AG10803 (cell line): ENCODE data around the gene IFITM1.
A peak's percentile ranks its signal among the peaks of the same experiment; 100 is the strongest.
"Not testable (repeated sequence)": the region's sequence is repeated elsewhere in the genome, so short reads cannot be mapped to it uniquely, and the experiment has no call there.

Experiments
- DNase-seq: peaks from one replicate; pipeline ENCODE4 v3.0.0; 2010; ENCODE audit warnings: low read depth
- H3K4me3 ChIP-seq: 2 replicates; pipeline ENCODE4 v1.5.1; 2011; ENCODE audit warnings: mild to moderate bottlenecking, low read length, control low read depth
- TF ChIP-seq, protein P1 (sequence below): conservative IDR thresholded peaks from 2 replicates; pipeline ENCODE4 v1.5.1; 2011; ENCODE audit warnings: mild to moderate bottlenecking, low read length, control low read depth, inconsistent platforms

IFITM1 gene

DNA sequence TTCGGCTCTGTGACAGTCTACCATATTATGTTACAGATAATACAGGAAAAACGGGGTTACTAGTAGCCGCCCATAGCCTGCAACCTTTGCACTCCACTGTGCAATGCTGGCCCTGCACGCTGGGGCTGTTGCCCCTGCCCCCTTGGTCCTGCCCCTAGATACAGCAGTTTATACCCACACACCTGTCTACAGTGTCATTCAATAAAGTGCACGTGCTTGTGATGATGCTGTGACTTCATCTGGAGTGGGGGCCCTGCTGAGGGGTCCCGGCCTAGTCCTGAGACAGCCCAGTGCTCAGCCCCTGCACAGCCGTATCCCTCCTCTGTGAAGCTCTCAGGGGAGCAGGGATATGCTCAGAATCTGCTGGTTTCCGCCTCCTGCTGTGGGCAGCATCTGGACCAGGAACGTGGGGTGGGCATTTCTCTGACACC is 1.2 kb downstream of the IFITM1 start:
- DNase-seq = no peak
- peak overlapping the region; percentile 80 for H3K4me3 ChIP-seq
- TF ChIP-seq, protein P1, sequence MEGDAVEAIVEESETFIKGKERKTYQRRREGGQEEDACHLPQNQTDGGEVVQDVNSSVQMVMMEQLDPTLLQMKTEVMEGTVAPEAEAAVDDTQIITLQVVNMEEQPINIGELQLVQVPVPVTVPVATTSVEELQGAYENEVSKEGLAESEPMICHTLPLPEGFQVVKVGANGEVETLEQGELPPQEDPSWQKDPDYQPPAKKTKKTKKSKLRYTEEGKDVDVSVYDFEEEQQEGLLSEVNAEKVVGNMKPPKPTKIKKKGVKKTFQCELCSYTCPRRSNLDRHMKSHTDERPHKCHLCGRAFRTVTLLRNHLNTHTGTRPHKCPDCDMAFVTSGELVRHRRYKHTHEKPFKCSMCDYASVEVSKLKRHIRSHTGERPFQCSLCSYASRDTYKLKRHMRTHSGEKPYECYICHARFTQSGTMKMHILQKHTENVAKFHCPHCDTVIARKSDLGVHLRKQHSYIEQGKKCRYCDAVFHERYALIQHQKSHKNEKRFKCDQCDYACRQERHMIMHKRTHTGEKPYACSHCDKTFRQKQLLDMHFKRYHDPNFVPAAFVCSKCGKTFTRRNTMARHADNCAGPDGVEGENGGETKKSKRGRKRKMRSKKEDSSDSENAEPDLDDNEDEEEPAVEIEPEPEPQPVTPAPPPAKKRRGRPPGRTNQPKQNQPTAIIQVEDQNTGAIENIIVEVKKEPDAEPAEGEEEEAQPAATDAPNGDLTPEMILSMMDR = no peak

DNA sequence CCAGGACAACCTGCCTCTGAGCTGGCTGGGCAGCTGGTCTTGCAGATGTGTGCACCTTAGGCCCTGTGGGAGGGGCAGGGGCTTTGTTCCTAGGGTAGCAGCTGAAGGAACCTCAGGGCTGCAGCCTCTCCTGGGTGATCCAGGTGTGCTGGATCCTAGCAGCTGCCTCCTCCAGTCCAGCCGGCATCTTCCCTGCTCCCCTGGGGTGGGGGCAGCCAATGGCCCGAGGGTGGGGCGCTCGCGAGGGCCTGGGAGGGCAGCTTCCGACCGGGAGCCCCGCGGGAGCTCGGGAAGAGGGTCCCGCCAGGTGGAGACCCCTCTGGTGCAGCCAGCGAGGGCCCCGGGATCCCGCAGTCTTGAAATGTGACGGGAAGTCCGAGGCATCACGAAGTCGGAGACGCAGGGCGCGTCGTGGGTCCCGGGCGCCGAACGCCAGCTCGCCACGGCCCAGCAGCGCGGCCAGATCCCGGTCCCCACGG is 1.7 kb downstream of the IFITM1 start:
- H3K4me3 ChIP-seq = peak overlapping the region; percentile 80
- no peak for DNase-seq
- TF ChIP-seq, protein P1 = no peak

DNA sequence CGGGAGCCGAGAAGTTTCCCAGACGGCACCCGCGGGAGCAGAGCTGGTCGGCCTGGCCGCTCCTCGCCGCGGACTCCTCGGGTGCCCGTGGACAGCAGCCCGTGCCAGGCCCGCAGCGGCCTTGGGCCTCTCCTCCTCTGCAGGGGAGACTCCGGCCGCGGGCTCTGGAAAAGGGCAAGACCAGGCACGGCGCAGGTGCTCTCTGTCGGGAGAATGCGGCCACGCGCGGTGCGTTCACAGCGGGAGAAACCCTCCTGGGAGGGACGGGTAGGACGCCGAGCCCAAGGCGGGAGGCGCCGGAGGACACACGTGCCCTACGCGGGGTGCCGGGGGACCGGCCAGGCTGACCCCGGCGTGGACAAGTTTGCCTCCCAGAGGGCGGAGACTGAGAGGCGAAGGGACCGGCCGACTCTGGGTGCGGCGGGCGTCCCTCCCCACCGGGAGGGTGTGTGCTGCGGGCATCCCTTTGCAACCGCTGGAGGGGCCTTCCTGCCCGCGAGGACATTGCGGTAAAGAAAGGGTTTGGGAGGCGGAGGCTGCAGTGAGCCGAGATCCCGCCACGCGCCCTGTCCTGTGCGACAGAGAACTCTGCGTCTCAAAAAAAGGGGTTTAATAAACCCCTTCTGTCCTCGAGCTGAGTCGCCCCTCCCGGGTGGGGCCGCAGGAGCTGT is 2.3 kb downstream of the IFITM1 start:
- TF ChIP-seq, protein P1 = no peak
- H3K4me3 ChIP-seq = peak overlapping the region; percentile 46
- DNase-seq = no peak

DNA sequence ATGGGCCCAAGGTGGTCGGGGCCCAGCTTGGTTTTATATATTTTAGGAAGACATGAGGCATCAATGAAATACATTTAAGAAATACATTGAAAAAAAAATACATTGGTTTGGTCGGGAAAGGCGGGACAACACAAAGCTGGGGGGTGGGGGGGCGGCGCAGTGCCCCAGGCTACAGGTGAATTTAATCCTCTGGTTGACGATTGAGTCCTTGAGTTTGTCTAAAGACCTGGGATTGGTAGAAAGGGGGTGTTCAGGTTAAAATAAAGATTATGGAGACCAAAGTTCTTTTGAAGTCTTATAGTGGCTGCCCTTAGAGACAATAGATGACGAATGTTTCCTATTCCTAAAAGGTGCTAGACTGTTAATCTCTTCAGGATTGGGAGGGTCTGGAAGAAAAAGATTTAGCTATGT is 3.1 kb downstream of the IFITM1 start:
- DNase-seq = no peak
- no peak overlapping the region for H3K4me3 ChIP-seq

DNA sequence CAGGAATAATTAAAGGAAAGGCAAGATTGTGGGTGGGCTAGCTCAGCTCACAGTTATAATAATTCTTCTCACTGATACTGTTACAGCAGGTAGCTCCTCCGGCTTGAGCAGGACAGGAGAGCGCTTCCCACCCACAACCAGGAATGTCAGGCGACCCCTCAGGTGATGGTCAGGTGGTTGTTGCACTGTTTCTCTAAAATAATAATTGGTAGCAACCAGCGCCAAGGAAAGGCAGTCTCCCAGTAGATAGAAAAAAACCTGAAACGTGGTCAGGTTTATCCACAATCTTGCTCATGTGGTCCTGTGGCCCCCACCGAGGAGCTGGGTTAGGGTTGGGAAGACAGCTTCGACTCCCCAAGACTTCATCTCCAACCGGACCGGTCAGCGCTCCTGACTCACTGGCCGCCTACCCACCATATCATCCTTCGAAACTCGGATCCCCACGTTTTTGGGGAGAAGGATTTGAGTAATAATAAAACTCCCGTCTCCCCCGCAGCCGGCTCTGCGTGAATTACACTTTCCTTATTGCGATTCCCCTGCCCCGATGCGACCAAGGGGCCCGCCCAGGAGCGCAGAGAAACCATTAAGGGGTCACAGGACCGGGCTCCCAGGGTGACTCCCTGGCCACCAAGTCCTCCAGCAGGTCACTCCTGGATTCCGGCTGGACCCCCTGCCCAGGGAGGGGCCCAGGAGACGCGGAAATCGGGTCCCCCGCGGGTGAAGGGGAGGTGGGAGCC is 4.0 kb downstream of the IFITM1 start:
- DNase-seq = not testable (repeated sequence)
- H3K4me3 ChIP-seq = peak overlapping the region; percentile 37

More for the DNA sequence above, 3.1 kb downstream of the IFITM1 start:
- TF ChIP-seq, protein P1 = no peak

DNA sequence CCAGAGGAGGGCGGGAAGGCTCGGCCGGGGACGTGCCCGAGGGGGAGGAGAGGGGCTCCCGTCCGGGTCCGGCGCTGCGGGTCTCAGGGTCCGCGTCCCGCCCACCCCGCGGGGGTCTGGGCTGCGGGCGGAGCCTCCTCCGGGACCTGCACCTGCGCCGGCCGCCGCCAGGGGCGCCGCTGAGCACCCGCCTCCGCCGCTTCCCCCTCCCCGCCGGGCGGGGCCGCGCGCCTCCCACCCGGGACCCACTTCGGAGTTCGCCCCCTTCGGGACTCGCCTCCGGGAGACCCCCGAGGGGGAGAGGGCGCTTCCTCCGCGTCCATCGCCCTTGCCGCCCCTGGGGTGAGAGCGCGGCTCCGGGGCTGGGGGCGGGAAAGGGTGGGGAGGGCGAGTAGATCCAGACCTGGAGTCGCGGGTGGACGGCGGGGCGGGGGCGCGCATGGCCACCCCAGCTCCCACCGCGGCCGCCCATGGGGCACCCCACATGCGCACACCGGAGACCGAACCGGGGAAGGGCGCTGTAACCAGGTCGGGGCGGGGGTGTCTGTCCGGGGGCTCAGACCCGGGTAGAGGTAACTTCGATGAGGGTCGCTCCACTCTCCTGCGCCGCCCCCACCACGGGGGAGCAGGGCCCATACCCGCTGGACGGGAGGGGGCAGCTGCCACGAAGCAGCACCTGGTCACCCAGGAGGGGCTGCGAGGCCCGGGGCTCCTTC is 4.7 kb downstream of the IFITM1 start:
- peak overlapping the region; percentile 57 for H3K4me3 ChIP-seq
- not testable (repeated sequence) for DNase-seq

DNA sequence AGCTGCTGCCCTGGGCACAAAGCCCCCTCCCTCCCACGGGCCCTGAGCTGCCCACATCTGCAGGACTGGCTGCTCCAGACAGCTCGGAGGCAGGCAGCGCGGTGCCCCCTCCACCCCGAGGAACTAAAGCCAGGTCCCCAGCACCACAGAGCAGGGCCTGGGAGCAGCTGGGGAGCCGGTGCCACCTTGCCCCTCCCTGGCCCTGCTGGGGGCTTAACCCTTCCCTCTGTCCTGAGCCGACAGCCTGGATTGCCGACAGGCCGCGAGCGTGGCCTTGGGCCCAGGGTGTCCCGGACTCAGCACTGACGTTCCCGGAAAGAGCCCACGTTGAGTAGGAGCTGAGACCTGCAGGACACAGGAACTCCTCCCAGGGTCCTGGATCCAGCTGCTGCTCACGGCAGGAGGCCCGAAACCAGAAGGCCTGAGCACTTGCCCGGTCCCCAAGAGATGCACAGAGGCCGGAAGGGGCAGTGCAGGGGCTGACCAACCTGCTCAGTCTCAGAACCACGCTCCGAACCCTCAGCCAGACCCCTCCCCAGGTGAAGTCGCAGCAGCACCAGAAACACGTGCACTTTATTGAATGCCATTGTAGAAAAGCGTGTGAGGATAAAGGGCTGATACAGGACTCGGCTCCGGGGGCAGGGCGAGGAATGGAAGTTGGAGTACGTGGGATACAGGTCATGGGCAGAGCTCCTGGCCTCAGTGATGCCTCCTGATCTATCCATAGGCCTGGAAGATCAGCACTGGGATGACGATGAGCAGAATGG is 5.5 kb downstream of the IFITM1 start:
- TF ChIP-seq, protein P1 = 0 out of 2 replicates have a peak, but pooled peaks have one; percentile 6
- H3K4me3 ChIP-seq = peak overlapping the region; percentile 87
- DNase-seq = not testable (repeated sequence)

DNA sequence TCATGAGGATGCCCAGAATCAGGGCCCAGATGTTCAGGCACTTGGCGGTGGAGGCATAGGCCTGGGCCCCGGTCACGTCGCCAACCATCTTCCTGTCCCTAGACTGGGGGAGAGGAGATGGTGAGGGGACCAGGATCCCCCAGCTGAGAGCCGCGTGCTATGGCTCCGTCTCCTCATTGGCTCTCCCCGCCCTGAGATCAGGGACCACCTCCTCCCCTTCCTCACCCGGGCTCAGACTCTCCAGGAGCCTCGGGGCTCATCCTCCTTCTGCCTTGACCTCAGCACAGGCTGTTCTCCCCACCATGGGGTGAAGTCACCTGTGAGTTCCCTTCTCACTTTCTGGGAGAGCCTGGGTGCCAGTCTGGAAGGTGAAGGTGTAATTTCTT is 6.0 kb downstream of the IFITM1 start:
- peak overlapping the region; percentile 87 for H3K4me3 ChIP-seq
- not testable (repeated sequence) for DNase-seq
